GM21367 (cell line): ENCODE results near the gene SCUBE3.

Source experiments
- ATAC-seq: cut with Tn5 transposase; IDR thresholded peaks from one replicate; pipeline ENCODE4 v1.9.1; 2021; ENCODE audit not compliant: unreplicated experiment

Gene SCUBE3

DNA sequence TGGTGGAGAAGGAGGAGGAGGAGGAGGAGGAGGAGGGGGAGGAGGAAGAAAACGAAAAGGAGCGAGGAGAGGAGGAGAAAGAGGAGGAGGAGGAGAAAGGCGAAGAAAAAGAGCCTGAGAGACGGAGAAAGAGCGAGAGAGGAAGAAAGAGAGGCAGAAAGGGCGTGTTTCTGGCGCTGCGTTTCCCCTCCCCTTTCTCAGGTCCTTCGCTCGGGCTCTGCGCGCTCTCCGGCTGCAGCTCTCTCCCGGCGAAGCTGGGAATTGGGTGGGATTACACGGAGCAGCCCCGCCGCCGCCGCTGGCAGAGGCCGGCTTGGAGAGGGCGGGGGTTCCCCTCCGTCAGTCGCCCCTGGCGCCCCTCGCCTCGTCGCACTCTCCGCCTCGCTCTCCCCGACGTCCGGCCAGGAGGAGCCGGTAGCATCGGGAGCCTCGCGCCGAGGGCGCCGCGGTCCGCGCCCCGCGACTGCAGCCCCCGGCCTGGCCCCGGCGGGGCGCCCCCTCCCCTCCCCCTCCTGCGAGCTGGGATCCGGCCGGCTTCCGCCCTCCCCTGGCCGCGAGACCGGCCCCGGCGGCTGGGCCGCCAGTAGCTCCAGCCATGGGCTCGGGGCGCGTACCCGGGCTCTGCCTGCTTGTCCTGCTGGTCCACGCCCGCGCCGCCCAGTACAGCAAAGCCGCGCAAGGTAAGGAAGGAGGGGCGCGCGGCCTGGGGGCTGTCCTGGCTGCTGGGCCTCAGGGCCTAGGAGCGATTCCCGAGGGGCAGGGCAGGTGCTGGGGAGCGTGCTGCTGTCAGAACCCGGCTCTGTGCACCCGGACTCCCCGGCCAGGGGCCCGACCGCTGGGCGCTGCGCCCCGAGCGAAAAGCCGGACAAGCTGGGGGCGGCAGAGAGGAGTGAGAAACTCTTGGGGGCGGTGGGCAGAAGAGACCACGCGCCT, at the start of gene SCUBE3:
SCUBE3 (plus strand) TSS at position 133 of the 933 bp plus-strand sequence; CDS start at position 596, 463 bp downstream.
- no peak for ATAC-seq

DNA sequence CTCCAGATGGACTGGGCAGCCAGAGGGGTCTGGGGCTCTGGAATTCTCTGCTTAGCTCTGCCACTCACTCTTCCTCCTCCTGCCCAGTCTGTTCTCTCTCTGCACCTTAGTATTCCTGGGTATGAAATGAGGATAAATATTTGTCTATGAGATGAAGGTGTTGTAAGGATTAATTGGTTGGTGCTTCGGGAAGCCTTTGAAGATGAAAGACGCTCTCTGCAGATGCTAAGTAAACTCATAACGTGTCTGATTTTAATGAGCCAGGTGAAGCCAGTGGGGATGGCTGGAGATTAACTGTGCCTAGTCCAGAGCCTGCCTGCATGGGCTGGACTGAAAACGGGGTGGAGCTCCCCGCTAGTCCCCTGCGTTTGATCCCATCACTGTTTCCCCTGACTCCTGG, 49.5 kb upstream of the SCUBE3 start:
- ATAC-seq = no peak

DNA sequence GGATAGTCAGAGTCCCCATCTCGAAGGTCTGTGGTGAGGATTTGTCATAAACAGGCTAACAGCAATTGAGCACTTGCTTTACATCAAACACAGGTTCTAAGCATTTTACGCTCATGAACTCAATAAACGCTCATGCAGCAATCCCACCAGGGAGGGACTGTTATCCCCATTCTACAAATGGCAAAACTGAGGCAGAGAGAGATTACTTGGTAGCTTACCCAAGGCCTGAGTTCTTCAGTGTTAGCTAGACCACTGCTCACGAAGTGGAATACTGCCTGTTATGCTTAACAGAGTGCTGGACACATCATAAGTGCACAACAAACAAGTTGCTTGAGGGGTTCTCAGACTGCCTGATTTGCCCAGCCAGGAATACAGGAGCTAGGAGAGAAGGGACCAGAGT, 48.9 kb upstream of the SCUBE3 start:
- no peak for ATAC-seq

DNA sequence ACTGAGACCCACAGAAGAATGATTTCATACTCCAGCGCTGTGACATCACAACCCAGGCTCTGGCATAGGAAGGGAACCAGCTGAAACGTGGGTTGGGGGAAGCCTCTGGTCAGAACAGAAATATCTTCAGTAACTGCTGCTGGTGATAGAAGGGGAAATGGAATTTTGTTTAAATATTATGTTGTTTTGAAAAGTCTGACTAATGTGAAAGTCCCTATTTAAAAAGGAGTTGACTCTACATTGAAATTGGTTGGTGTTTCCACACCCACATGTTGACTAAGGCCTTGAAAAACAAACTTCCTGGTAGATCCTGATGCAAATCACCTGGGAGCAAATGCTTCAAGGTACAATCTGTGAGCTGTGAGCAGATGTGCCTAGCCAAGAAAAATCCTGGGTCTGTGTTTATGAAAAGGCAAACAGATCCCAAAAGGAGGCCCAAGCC, 48.1 kb upstream of the SCUBE3 start:
- no peak for ATAC-seq

DNA sequence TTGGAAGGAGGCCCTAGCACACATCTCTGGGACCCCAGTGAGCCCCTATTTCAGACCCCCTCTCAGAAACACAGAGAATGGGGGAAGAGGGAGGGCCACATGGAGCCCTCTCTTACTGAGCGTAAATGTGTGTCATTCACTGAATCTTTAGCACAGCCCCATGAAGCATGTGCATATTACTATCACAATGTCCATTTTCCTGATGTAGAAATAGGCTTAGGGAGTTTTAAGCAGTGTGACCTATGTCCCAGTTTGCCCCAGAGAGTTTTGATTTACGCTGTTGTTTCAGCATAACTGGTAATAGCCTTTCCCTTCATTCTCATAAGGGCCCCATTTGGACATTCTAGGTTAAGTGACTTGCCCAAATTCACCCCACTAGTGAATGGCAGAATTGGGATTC, 47.6 kb upstream of the SCUBE3 start:
- ATAC-seq = no peak

DNA sequence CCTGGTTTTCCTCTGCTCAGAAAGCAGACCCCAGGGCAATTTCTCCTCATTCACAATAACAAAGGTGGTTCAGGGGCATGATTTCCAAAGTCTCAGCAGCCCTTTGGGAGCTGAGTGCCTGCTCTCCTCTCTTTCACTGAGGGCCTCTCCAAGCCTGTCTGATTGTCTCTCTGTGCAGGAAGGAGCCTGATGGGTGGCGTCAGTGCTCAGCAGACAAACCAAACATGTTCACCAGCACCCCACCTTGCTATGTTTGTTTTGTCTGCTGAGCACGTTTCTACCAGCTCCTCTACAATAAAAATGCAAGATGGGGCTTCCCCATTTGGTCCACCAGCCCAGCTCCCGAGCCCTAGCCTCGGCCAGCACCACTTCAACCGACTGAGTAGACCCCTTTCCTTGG, 47.2 kb upstream of the SCUBE3 start:
- ATAC-seq = no peak

DNA sequence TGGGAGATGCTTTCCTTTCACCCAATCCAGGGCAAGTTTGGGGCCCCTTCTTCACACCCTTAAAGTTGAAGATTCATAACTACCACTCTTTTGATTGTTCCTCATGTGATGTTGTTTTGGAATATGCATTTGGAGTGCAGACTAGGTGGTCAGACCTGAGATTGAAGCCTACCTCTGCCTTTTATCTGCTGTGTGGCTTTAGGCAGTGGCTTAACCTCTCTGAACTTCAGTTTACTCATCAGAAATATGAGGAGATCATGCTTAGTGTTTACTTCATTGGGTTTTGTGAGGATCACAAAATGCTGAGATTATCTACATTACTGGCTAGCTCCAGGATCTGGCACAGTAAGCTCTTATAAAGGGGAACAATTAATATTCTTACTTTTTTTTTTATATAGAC, 46.3 kb upstream of the SCUBE3 start:
- no peak for ATAC-seq

DNA sequence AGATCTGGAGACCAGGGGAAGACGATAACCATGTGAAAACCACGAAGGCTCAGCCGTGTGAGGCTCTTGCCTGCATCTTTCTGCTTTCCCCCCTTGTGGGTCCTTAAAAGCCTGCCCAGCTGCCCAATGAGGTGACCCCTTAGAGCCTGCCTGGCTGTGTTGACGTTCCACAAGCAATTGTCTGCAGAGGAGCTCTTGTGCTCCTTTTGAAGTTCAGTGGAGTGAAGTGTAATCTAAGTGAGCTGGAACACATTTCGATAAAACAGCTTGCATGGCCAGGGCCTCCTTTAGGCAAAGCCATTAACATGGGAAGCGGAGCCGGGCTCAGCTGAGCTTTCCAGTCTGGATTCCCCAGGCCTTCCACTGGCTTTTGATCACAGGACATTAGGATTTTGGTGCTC, 45.3 kb upstream of the SCUBE3 start:
- ATAC-seq = no peak

DNA sequence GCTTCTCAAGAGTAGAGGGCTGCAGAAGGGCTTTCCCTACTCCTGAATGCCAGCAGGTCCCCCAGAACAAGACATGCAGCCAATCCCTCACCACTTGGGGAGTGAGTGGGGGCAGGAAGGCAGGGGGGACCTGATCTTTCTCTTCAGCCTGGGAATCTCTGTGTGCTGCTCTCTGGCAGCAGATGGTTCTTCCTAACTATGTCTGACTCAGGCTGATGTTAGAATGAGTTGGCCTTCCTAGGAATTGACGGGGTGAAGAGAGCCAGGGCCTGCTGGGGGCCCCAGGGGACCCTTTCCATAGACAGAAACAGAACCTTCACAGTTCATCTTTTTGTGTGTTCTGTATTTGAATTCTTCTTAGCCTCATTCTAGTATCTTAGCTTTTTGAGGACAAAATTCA, 43.6 kb upstream of the SCUBE3 start:
- ATAC-seq = no peak

DNA sequence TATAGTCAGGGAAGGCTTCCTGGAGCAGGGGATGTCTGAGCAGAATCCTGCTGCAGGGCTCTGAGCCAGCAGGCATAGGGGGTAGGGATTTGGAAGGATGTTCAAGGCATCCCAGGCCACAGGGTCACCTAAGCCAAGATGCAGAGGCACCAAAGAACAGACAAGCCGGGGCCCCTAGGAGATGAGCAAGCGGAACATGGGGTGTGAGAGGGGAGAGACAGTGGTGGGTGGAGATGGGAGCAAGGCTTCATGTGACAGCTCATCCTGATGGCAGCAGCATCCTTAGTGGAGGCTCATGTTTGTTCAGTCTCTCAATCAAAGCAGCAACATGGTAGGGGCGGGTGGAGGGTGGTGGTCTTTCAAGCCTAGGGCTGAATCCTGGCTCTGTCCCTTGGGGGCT, 42.9 kb upstream of the SCUBE3 start:
- ATAC-seq = no peak

DNA sequence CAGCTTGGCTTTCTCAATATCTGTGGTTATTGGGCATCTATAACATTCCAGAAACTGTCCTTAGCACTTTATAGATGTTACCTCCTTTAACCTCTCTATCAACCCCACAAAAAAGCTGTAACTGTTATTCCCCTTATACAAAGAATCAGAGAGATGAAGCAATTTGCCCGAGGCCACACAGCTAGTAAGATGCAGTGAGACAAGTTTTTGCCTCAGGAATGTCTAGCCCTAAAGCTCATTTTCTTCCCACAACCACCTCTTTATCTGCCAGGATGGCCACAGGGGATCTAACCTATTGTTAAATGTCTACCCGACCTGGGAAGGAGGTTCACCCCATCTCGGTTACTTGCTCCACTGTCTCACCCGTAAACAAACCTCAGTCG, 40.7 kb upstream of the SCUBE3 start:
- ATAC-seq = no peak

DNA sequence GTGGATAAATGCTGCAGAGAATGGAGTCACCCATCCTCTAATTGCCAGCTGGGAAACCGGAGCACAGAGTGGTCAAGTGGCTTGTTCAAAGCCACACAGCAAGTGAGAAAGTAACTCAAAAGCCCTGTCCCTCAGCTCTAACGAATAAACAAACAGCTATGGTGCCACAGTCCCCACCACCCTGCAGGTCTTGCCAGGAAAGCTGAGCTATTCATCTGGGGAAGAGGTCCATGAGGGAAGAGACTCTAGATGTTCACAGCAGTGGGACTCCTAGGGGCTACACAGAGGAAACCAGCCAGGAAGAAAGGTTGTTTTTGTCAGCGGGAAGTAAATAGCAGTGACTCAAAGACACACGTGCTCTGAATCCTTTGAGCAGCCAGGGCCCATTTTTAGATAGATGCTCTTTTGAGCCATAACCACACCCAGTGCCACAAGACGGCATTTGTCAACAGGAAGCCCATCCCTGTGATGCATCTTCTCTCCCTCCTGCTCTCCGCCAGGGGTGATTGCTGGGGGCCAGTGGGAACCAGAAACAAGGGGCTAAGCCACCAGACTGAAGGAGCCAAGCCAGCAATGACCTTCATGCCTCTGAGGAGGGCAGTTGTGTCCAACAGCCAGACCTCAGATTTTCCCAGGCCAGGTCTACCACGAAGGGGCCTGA, 40.2 kb upstream of the SCUBE3 start:
- ATAC-seq = no peak

DNA sequence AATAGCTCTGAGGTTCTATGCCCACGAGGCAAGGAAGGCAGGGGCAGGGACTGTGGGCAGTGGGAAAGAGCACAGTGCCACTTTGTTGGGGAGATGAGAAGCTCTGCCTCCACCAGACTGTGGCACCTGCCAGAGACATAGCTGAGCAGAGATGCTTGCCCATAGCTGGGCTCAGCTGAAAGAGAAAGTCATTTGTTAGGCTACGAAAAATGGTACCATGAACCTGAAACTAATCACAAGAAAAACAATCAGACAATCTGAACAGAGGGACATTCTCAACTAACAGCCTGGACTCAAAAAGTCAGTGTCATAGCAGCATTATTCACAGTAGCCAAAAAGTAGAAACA, 39.7 kb upstream of the SCUBE3 start:
- no peak for ATAC-seq

DNA sequence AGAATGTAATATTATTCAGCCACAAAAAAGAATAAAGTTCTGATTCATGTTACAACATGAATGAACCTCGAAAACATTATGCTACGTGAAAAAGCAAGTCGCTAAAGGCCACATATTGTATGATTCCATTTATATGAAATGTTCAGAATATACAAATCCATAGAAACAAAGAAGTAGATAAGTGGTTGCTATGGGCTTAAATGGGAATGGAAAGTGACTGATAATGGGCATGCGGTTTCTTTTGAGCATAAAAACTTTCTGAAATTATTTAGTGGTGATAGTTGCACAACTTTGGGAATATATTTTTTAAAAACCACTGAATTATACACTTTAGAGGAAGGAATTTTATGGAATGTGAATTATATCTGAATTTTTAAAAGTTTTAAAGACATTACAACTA, 39.3 kb upstream of the SCUBE3 start:
- ATAC-seq = no peak

DNA sequence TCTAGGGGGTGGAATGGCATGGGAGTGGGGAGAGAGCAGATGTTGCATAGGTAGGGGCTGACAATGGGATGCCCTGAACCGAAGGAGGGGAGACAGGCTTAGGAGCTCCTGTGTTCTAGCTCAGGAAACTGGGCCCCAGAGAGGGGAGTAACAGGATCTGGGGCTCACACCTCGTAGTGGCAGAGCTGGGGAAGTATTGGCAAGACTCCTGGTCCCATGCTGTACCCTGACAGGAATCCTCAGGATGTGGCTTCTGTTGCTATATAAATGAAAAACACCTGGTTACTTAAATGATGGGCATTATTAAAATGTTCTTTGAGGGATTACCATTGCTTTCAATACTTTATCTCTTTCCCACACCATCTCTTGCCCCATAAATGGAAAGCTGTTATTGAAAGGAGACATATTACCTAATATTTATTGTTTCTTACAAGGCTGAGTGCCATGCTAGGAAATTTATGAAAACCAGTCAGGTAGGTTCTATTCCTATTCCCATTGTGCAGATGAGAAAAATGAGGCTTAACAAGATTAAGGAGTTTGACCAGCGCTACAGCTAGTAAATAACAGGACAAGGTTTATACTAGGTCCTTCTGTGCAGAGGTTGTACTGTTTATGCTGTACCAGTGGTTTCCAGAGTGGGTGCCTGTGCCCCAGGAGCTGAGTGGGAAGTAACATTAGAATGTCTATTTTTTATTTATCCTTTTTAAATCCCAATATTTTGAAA, 37.3 kb upstream of the SCUBE3 start:
- ATAC-seq = no peak

DNA sequence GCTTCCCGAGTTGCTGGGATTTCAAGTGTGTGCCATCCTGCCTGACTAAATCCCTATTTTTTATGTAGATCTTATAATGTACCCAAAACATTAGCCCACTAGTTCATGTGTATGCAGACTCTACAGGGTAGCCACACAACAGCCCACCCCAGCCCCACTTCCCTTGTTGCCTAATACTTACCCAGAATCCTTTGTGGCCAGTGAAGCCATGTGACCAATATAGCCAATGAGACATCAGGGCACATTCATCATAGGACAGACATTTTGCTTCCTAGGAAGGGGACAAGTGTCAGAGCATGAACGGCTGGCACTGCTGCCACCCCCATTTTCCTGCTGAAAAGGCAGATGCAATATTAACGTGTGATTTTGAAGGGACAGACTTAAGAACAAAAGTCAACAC, 36.6 kb upstream of the SCUBE3 start:
- no peak for ATAC-seq

DNA sequence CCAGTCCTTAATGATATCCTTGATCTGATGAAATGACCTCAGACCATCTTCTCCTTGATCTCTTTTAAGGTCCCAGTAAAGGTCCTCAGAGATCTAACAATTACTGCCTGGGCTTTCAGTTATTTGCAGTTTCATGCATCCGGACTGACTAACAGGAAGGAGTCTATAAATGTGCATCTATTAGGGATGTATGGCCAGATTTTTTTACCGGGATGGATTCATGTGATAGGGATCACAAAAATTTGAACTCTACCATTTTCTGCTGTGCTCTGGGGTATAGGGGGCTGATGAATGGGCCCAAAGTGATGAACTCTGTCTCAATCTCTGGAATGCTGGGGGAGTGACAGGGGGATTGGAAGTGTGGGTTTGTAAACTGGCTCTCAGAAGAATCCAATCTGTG, 36.2 kb upstream of the SCUBE3 start:
- no peak for ATAC-seq

DNA sequence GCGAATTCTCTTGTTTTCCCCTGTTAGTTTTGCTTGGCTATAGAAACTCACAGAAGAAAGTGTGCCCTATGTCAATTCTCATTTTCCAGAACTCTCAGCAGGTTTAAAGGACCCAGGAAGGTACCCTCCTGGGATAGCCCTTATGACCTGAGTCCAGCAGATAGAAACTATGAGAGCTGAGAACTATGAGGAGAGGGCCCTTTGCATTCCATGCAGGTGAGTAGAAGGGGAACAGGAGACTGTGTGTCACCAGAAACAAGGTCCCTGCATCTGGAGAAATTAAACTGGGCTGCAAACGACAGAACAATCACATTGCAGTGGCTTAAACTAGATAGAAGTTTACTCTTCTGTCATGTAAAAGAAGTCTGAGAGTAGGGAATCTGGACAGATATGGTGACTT, 35.7 kb upstream of the SCUBE3 start:
- ATAC-seq = no peak

DNA sequence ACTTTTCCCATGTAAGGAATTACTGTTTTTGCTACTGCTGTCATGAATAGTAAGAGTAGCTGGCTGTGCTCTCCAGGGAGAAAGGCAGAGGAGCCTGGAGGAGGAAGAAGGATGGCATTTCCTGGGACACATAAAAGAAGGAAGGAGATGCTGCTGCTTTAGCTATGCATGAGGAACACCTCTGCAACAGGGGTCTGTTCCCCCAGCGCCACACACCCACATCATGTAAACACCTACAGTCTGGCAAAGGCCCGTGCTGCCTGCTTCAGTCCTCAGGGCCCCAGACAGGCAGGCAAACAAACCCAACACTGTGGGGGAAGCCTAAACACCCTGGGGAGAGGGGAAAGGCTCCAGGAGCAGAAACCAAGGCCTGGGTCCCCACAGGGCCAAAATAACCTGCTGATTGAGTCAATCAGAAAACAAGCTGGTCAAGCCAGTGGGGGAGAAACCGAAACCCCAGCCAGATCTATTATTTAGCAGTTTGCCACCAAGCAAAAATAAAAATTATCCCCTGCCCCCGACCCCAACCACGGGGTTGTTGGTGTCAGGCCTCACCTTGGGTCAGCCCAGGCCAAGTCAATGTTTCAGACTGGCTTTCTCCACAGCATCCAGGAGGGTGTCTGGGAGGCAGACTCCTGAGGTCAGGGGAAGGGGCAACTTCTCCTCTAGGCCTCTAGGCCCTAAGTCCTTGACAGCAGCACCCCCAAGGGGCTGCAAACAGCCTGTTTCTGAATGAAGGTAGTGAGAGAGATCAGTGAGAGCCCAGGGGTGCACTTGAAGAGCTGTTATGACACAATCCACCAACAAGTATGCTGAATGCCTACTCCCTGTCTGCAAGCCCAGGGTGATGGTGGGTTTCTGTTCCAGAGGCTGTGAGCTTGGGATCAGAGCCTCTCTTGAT, 34.6 kb upstream of the SCUBE3 start:
- no peak for ATAC-seq

DNA sequence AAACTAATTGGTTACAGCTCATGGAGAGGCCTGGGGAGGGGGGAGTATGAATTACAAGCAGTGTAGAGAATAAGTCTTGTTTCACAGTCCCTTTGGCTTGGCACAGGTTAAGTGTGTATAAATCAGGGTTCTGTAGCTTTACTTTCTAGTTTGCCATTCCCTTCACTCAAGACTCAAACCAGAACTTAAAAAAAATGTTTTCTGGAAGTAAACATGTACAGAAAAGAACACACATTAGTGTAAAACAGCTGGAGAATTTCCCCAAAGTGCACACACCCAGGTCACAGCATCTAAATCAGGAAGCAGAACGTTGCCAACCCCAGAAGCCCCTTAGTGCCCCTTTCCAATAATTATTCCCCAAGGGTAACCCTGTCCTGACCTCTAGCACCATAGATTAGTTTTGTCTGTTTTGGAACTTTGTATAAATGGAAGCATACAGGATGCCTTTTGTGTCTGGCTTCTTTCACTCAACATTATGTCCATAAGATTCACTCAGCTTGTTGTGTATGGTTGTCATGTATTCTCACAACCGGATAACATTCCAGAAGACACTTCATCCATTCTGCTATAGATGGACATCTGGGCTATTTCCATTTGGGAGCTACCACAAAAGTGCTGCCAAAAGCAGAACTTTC, 33.7 kb upstream of the SCUBE3 start:
- no peak for ATAC-seq
